Esophagus muscularis mucosa (tissue), 3 donors: ENCODE data around the gene RAB11FIP3.

Experiments
- CTCF ChIP-seq, 3 experiments: fragments of 200-600 bp in 2 of 3; fragments of 450-650 bp in 1 of 3; sonication (generic) in 2 of 3; IDR thresholded peaks; one replicate each; pipeline ENCODE4 v1.5.1; 2017 to 2019; ENCODE audit warnings: antibody characterized with exemption in 3 of 3, mild to moderate bottlenecking in 2 of 3, moderate library complexity in 1 of 3
- POLR2A ChIP-seq: fragments of 450-650 bp; IDR thresholded peaks from one replicate; pipeline ENCODE4 v1.6.1; 2017; ENCODE audit warnings: antibody characterized with exemption, moderate library complexity, mild to moderate bottlenecking, low read depth

GRCh38 chr16:444027-444426 lies 18.6 kb downstream of the RAB11FIP3 start:
- TF ChIP-seq CTCF (IDR thresholded peaks at IDR 0.05) (no peak), POLR2A (no peak)
